Activated CD8-positive, alpha-beta memory T cell treated with anti-CD3 and anti-CD28 coated beads for 36 hours (primary cell): Measurements from ENCODE around the gene M1AP. TPM values are rescaled to one million over a fixed set of nuclear protein-coding genes. Genes with fewer than 3 reads are reported as not detected.
"Not testable (repeated sequence)": the region's sequence is repeated elsewhere in the genome, so short reads cannot be mapped to it uniquely, and the experiment has no call there.

Experiments
- CTCF ChIA-PET: fragments of 350-600 bp; sonication (Branson Sonifier 250); formaldehyde crosslinking; loops from one replicate; lab custom pipeline; 2021; ENCODE audit warnings: antibody characterized with exemption; lab: Charles Lee
- POLR2A ChIA-PET: fragments of 350-600 bp; sonication (Branson Sonifier 250); formaldehyde crosslinking; loops from one replicate; lab custom pipeline; 2021; ENCODE audit warnings: antibody characterized with exemption; lab: Charles Lee
- total RNA-seq, 2 experiments: library from RNA; stranded (reverse); gene quantifications; one replicate each; pipeline ENCODE4 v1.2.3, GENCODE V29; 2021

M1AP gene
- total RNA-seq, 2 experiments from 2014 or later, result not detected

- CTCF ChIA-PET, result interaction anchor here (1.6 kb wide), 1 partner anchor 27 kb away, joined by 4 read pairs; no protein-coding TSS in a partner anchor
- POLR2A ChIA-PET, result no interaction called here
Measured at GRCh38 chr2:74655579-74655978, 7.4 kb upstream of the M1AP start.

- POLR2A ChIA-PET, result interaction anchor here (0.6 kb wide), 1 partner anchor 52 kb away, joined by 5 read pairs; no protein-coding TSS in a partner anchor
- CTCF ChIA-PET, result interaction anchor here (0.9 to 1.6 kb wide), 2 partner anchors 26 to 53 kb away, joined by 4 read pairs; no protein-coding TSS in a partner anchor
Measured at GRCh38 chr2:74653985-74654882, 6.1 kb upstream of the M1AP start, which contains the start of gene SEMA4F. Gene SEMA4F, plus strand, starts transcription at chr2:74654247. Its CDS starts 130 bp downstream, at chr2:74654377.

GRCh38 chr2:74653589-74653984, 5.5 kb upstream of the M1AP start:
- POLR2A ChIA-PET, result interaction anchor here (0.6 kb wide), 1 partner anchor 52 kb away, joined by 5 read pairs; no protein-coding TSS in a partner anchor
- CTCF ChIA-PET, result interaction anchor here (0.9 kb wide), 1 partner anchor 53 kb away, joined by 4 read pairs; no protein-coding TSS in a partner anchor

GRCh38 chr2:74646834-74647482, 1.2 kb downstream of the M1AP start:
- ChIA-PET CTCF (no interaction called here), POLR2A (no interaction called here)

GRCh38 chr2:74646201-74646600, 1.9 kb downstream of the M1AP start:
- POLR2A ChIA-PET, result no interaction called here
- CTCF ChIA-PET, result no interaction called here

GRCh38 chr2:74645344-74645743, 2.8 kb downstream of the M1AP start:
- POLR2A ChIA-PET, result no interaction called here
- CTCF ChIA-PET, result no interaction called here

- CTCF ChIA-PET, result no interaction called here
Measured at GRCh38 chr2:74639550-74639949, 8.6 kb downstream of the M1AP start.

GRCh38 chr2:74632939-74633312, 15.2 kb downstream of the M1AP start:
- POLR2A ChIA-PET, result no interaction called here
- CTCF ChIA-PET, result no interaction called here

More at GRCh38 chr2:74639550-74639949, 8.6 kb downstream of the M1AP start:
- POLR2A ChIA-PET, result no interaction called here

- CTCF ChIA-PET, result no interaction called here
- POLR2A ChIA-PET, result no interaction called here
Measured at GRCh38 chr2:74632209-74632938, 15.8 kb downstream of the M1AP start.

- POLR2A ChIA-PET, CTCF ChIA-PET: not testable (repeated sequence)
Measured at GRCh38 chr2:74630454-74630853, 17.7 kb downstream of the M1AP start.

- CTCF ChIA-PET, result interaction anchor here (1.4 kb wide), 1 partner anchor 26 kb away, joined by 4 read pairs; the partner anchor contains the start of gene SEMA4F
- POLR2A ChIA-PET, result no interaction called here
Measured at GRCh38 chr2:74628538-74629105, 19.5 kb downstream of the M1AP start.

GRCh38 chr2:74625658-74626425, 22.3 kb downstream of the M1AP start:
- POLR2A ChIA-PET, result no interaction called here
- CTCF ChIA-PET, result no interaction called here

- POLR2A ChIA-PET, result no interaction called here
- CTCF ChIA-PET, result no interaction called here
Measured at GRCh38 chr2:74620671-74621070, 27.5 kb downstream of the M1AP start.

- POLR2A ChIA-PET, result no interaction called here
- CTCF ChIA-PET, result no interaction called here
Measured at GRCh38 chr2:74619651-74620297, 28.4 kb downstream of the M1AP start.

- CTCF ChIA-PET, result no interaction called here
Measured at GRCh38 chr2:74618410-74619083, 29.6 kb downstream of the M1AP start.

GRCh38 chr2:74617122-74617521, 31.0 kb downstream of the M1AP start:
- ChIA-PET POLR2A (no interaction called here), CTCF (no interaction called here)

More at GRCh38 chr2:74618410-74619083, 29.6 kb downstream of the M1AP start:
- POLR2A ChIA-PET, result interaction anchor here (0.5 kb wide), 1 partner anchor 212 kb away, joined by 6 read pairs; no protein-coding TSS in a partner anchor

- ChIA-PET POLR2A (no interaction called here), CTCF (interaction anchor here (0.6 kb wide), 1 partner anchor 113 kb away, joined by 3 read pairs; no protein-coding TSS in a partner anchor)
Measured at GRCh38 chr2:74606927-74607326, 41.2 kb downstream of the M1AP start.
